Left renal cortex interstitium (tissue), 4 donors: ENCODE measurements around the gene CRNN. TPM values are rescaled to one million over a fixed set of nuclear protein-coding genes. Genes with fewer than 3 reads are reported as not detected.

Source experiments
- polyA plus RNA-seq, 4 donors: library from polyadenylated mRNA; unstranded; fragments of 120-200 nt; gene quantifications; one replicate each; pipeline ENCODE4 v1.2.1, GENCODE V29; 2013; ENCODE audit not compliant: insufficient read length in 4 of 4

Gene CRNN
- polyA plus RNA-seq, 4 donors = not detected

Other genes starting within 250 kb of the CRNN start
- 1 to 10 TPM in 1 of 4 donors, under 1 TPM in 3; 0.11 to 1.7 (median 0.52) TPM for gene HRNR, start 190.1 kb downstream of the CRNN start, polyA plus RNA-seq
- gene FLG, start 89.0 kb downstream of the CRNN start, polyA plus RNA-seq = 1 to 10 TPM; 2.1 to 3.2 (median 2.9) TPM
- gene FLG2, start 54.3 kb downstream of the CRNN start, polyA plus RNA-seq = under 1 TPM; 0.04 to 0.35 (median 0.15) TPM
- gene LCE5A, start 96.5 kb upstream of the CRNN start, polyA plus RNA-seq = under 1 TPM in 1 of 4 donors, not detected in 3; 0.16 TPM
- gene CRCT1, start 100.2 kb upstream of the CRNN start, polyA plus RNA-seq = not detected
- gene LCE3E, start 152.5 kb upstream of the CRNN start, polyA plus RNA-seq = not detected
- gene LCE3D, start 166.3 kb upstream of the CRNN start, polyA plus RNA-seq = not detected
- gene LCE3C, start 186.0 kb upstream of the CRNN start, polyA plus RNA-seq = not detected
- gene LCE3B, start 199.5 kb upstream of the CRNN start, polyA plus RNA-seq = not detected
- not detected for gene LCE3A, start 208.8 kb upstream of the CRNN start, polyA plus RNA-seq
- gene LCE2D, start 249.1 kb upstream of the CRNN start, polyA plus RNA-seq = not detected